Lung (tissue), 12 donors: ENCODE measurements around the gene FCRL6. TPM values are rescaled to one million over a fixed set of nuclear protein-coding genes. Genes with fewer than 3 reads are reported as not detected.

Source experiments
- ATAC-seq: fragments of 200-7000 bp; cut with Tn5 transposase; one replicate; pipeline ENCODE4 v1.9.1; 2020; ENCODE audit warnings: moderate number of reproducible peaks; ENCODE audit not compliant: insufficient read depth, low FRiP score
- DNase-seq, 3 donors: peaks; one replicate each; pipeline ENCODE4 v3.0.0-alpha.2; 2013 to 2017
- H3K27ac ChIP-seq, 2 donors: one replicate each; pipeline ENCODE4 v1.5.1; 2013; ENCODE audit warnings: mild to moderate bottlenecking in 2 of 2, moderate library complexity in 2 of 2, control low read depth in 1 of 2, inconsistent platforms in 1 of 2, low read depth in 1 of 2, low read length in 1 of 2
- H3K27me3 ChIP-seq, 3 donors: one replicate each; pipeline ENCODE4 v1.5.1; 2013; ENCODE audit warnings: low read length in 2 of 3; ENCODE audit not compliant: control insufficient read depth in 3 of 3, insufficient read depth in 3 of 3
- H3K36me3 ChIP-seq, 4 donors: one replicate each; pipeline ENCODE4 v1.5.1; 2013; ENCODE audit warnings: low read length in 4 of 4, mild to moderate bottlenecking in 1 of 4, moderate library complexity in 1 of 4; ENCODE audit not compliant: control insufficient read depth in 4 of 4, insufficient read depth in 4 of 4
- H3K4me1 ChIP-seq, 5 donors: one replicate each; pipeline ENCODE4 v1.5.1; 2013; ENCODE audit warnings: low read length in 5 of 5, mild to moderate bottlenecking in 2 of 5, moderate library complexity in 1 of 5; ENCODE audit not compliant: control insufficient read depth in 5 of 5, insufficient read depth in 5 of 5
- H3K4me3 ChIP-seq: one replicate; pipeline ENCODE4 v1.5.1; 2013; ENCODE audit warnings: mild to moderate bottlenecking, control low read depth, moderate library complexity
- H3K9ac ChIP-seq, 2 donors: one replicate each; pipeline ENCODE4 v1.5.1; 2013; ENCODE audit warnings: low read length in 2 of 2, control low read depth in 1 of 2; ENCODE audit not compliant: insufficient read depth in 1 of 2
- H3K9me3 ChIP-seq, 4 donors: one replicate each; pipeline ENCODE4 v1.5.1; 2013; ENCODE audit warnings: low read length in 3 of 4, mild to moderate bottlenecking in 1 of 4, moderate library complexity in 1 of 4; ENCODE audit not compliant: control insufficient read depth in 4 of 4, insufficient read depth in 3 of 4
- WGBS, 2 donors: extraction: QIAGEN DNeasy Blood & Tissue Kit; methylation state at CpG; one replicate each; pipeline ENCODE4 v1.1.7; 2013; 5-methylcytosine and 5-hydroxymethylcytosine counted together
- polyA plus RNA-seq, 2 donors: library from polyadenylated mRNA; stranded (reverse); fragments of 200-250 nt; gene quantifications; one replicate each; pipeline ENCODE4 v1.2.1, GENCODE V29; 2013
- total RNA-seq, 2 donors: library from RNA; depleted of rRNA in 1 of 2; stranded (reverse); fragments of >200 nt in 1 of 2; gene quantifications; one replicate each; pipeline ENCODE4 v1.2.1, GENCODE V29; 2014 to 2021
- TF ChIP-seq, protein P1 (sequence below): IDR thresholded peaks from 2 replicates; pipeline ENCODE4 v1.5.1; 2012; ENCODE audit warnings: mild to moderate bottlenecking; ENCODE audit errors: control extremely low read depth, extremely low read depth
- donor health status: control.
- donor health status: control.
- donor health status: Bipolar disorder and iron deficiency.
- donor health status: healthy.
- donor health status: DM: yes; HTN: yes; CAD: no.

The FCRL6 gene
- total and polyA plus RNA-seq, 4 donors, result 0.55 to 0.82 (median 0.71) TPM

DNA sequence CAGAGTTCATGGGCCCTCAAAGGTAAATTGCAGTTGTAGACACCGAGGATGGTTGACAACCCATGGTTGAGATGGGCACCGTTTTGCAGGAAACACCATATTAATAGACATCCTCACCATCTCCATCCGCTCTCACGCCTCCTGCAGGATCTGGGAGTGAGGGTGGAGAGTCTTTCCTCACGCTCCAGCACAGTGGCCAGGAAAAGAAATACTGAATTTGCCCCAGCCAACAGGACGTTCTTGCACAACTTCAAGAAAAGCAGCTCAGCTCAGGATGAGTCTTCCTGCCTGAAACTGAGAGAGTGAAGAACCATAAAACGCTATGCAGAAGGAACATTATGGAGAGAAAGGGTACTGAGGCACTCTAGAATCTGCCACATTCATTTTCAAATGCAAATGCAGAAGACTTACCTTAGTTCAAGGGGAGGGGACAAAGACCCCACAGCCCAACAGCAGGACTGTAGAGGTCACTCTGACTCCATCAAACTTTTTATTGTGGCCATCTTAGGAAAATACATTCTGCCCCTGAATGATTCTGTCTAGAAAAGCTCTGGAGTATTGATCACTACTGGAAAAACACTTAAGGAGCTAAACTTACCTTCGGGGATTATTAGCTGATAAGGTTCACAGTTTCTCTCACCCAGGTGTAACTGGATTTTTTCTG is 33.8 kb downstream of the FCRL6 start:
- no peak overlapping the region for H3K27ac ChIP-seq
- ATAC-seq (no peak), DNase-seq (no peak)
- WGBS, 2 donors, result 70 to 75% methylated on average over 8 of the region's 8 CpGs
- no peak overlapping the region for H3K9ac ChIP-seq
- H3K27me3 ChIP-seq, result no peaks in the 10 kb centered on the region
- H3K9me3 ChIP-seq, result no peaks in the 10 kb centered on the region
- H3K4me3 ChIP-seq, result no peak overlapping the region
- H3K4me1 ChIP-seq, result peaks cover 0 to 11% (median 0%) of the 10 kb centered on the region in 5 donors
- peaks cover 0 to 6% (median 0%) of the 10 kb centered on the region in 4 donors for H3K36me3 ChIP-seq
- TF ChIP-seq, protein P1, sequence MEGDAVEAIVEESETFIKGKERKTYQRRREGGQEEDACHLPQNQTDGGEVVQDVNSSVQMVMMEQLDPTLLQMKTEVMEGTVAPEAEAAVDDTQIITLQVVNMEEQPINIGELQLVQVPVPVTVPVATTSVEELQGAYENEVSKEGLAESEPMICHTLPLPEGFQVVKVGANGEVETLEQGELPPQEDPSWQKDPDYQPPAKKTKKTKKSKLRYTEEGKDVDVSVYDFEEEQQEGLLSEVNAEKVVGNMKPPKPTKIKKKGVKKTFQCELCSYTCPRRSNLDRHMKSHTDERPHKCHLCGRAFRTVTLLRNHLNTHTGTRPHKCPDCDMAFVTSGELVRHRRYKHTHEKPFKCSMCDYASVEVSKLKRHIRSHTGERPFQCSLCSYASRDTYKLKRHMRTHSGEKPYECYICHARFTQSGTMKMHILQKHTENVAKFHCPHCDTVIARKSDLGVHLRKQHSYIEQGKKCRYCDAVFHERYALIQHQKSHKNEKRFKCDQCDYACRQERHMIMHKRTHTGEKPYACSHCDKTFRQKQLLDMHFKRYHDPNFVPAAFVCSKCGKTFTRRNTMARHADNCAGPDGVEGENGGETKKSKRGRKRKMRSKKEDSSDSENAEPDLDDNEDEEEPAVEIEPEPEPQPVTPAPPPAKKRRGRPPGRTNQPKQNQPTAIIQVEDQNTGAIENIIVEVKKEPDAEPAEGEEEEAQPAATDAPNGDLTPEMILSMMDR, result no peak

DNA sequence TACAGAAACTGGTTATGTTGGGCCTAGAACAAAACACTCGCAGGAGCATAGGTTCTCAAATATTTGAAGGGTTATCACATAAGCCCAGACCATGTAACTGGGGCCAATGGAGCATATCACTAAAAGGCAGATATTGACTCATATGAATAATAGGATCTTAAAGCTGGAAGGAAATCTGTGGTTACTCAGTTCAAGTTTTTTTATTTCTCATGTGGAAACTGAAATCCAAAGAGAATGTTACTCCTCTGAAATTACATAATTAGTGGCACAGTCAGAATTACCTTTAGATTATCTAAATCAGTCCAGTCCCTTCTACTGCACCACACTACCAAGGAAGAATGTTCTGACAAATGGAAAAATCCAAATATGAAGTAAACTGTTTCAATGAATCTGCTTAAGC is 36.6 kb downstream of the FCRL6 start:
- no peak overlapping the region for H3K9ac ChIP-seq

DNA sequence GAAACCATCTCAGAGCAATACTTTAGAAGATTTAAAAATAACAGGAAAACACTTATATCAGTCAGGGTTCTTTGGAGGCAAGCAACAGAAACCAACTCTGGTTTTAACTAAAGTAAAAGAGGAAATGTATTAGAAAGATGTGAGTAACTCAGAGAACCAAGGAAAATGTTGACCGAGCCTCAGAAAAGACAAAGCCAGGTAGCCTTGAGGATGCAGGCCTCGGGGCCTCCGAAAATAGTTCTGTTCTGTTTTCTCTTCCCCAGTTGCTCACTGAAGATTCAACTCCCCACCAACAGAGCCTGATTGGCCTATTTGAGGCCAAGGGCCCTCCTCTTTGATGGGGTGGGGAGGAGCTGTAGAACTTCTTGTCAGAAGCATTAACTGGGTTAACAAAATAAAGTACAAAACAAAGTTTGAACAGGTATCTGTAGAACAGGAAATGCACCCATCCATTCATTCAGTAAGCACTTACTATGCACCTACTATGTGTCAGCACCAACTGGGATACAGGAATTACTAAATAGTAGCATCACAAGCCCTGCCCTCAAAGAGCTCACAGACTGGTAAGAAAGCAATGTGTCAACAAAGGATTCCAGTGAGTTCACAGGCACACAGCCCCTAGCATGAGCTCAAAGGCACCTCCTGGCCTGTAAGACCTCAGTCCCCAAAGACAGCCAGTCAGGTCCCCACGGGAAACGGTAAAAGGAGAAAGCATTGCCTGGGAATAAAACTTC is 37.1 kb downstream of the FCRL6 start:
- 90 to 91% methylated on average over 5 of the region's 5 CpGs for WGBS, 2 donors
- TF ChIP-seq, protein P1, result no peak
- no peak overlapping the region for H3K9ac ChIP-seq
- ATAC-seq (no peak), DNase-seq (no peak)
- no peak overlapping the region for H3K4me3 ChIP-seq
- H3K27ac ChIP-seq, result no peak overlapping the region
- no peaks in the 10 kb centered on the region for H3K9me3 ChIP-seq
- no peaks in the 10 kb centered on the region for H3K27me3 ChIP-seq
- peaks cover 0 to 2% (median 0%) of the 10 kb centered on the region in 4 donors for H3K36me3 ChIP-seq
- peaks cover 0 to 8% (median 0%) of the 10 kb centered on the region in 5 donors for H3K4me1 ChIP-seq

More for the DNA sequence above, 36.6 kb downstream of the FCRL6 start:
- H3K4me1 ChIP-seq, result peaks cover 0 to 8% (median 0%) of the 10 kb centered on the region in 5 donors
- no peak overlapping the region for H3K27ac ChIP-seq
- H3K9me3 ChIP-seq, result no peaks in the 10 kb centered on the region
- WGBS, 2 donors, result 66 to 89% methylated on average over 1 of the region's 1 CpG
- H3K36me3 ChIP-seq, result peaks cover 0 to 6% (median 0%) of the 10 kb centered on the region in 4 donors
- DNase-seq, result no peak
- no peak overlapping the region for H3K4me3 ChIP-seq
- TF ChIP-seq, protein P1, result no peak
- ATAC-seq, result no peak
- H3K27me3 ChIP-seq, result no peaks in the 10 kb centered on the region
